Endometrial microvascular endothelial cells (primary cell): ENCODE measurements around the gene PRAMEF15. TPM values are rescaled to one million over a fixed set of nuclear protein-coding genes. Genes with fewer than 3 reads are reported as not detected.

Source experiments
- total RNA-seq: library from RNA; depleted of rRNA; stranded (reverse); fragments of >200 nt; gene quantifications from one replicate; pipeline ENCODE4 v1.2.3, GENCODE V29; 2015; ENCODE audit errors: inconsistent ontology term

PRAMEF15 gene
- total RNA-seq, 1 donor from 2014 or later, result not detected

Other genes with a start within 250 kb of the PRAMEF15 start
- not detected for gene PRAMEF25, start 244.8 kb upstream of the PRAMEF15 start, total RNA-seq
- gene HNRNPCL2, start 198.7 kb upstream of the PRAMEF15 start, total RNA-seq, result not detected
- not detected for gene PRAMEF26, start 159.6 kb upstream of the PRAMEF15 start, total RNA-seq
- gene HNRNPCL4, start 149.9 kb upstream of the PRAMEF15 start, total RNA-seq, result not detected
- not detected for gene PRAMEF9, start 143.7 kb upstream of the PRAMEF15 start, total RNA-seq
- not detected for gene PRAMEF13, start 114.2 kb upstream of the PRAMEF15 start, total RNA-seq
- not detected for gene PRAMEF18, start 89.4 kb upstream of the PRAMEF15 start, total RNA-seq
- gene PRAMEF5, start 61.4 kb upstream of the PRAMEF15 start, total RNA-seq, result not detected
- gene PRAMEF8, start 30.4 kb upstream of the PRAMEF15 start, total RNA-seq, result not detected
- gene PRAMEF33, start 12.0 kb upstream of the PRAMEF15 start, total RNA-seq, result not detected
- not detected for gene PRAMEF14, start 31.6 kb downstream of the PRAMEF15 start, total RNA-seq
- not detected for gene PRAMEF19, start 56.4 kb downstream of the PRAMEF15 start, total RNA-seq
- gene PRAMEF17, start 74.1 kb downstream of the PRAMEF15 start, total RNA-seq, result not detected
- gene PRAMEF20, start 94.9 kb downstream of the PRAMEF15 start, total RNA-seq, result not detected
- not detected for gene LRRC38, start 198.4 kb downstream of the PRAMEF15 start, total RNA-seq